ENCODE results near the gene FGF14.

Gene FGF14

DNA sequence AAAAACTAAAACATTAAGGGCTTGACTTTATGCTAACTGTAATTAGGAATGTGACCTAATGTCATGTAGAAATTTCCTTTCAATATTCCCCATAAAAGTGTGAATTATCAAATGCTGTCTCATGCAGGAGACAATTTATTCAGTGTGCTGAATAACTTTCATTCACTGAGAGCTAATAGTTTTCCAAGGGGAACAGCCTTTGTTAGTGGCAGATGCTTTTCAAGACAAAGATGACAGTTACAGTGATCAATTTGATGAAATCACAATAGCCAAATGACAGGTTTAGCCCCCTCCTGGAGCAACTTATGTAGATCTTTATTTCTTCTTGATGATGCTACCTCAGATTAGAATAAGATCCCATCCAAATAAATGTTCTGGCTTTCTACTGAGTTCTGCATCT lies 673.8 kb downstream of the FGF14 start:
- DNase-seq (ENCODE audit: low read depth): no peak

GRCh38 chr13:101727118-101727517 lies 674.7 kb downstream of the FGF14 start:
- no peak for DNase-seq (ENCODE audit: low read depth)

DNA sequence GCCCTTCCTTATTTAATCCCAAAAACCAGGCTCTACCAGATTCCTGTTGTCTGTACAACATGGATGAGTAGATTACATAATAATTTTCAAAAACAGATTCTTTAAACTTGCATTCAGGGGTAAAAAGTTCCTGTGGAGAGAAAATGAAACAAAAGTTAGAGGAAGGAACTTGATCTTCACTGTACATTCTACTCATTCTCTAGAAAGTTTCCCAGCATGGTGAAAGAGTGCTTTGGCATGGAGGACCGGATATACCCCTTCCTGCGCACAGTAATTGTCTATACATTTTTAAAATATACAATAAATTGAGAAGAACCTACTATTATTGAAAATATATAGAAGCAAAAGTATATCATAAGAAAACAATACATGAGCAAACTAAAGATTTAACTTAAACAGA lies 675.2 kb downstream of the FGF14 start:
- no peak for DNase-seq (ENCODE audit: low read depth)

DNA sequence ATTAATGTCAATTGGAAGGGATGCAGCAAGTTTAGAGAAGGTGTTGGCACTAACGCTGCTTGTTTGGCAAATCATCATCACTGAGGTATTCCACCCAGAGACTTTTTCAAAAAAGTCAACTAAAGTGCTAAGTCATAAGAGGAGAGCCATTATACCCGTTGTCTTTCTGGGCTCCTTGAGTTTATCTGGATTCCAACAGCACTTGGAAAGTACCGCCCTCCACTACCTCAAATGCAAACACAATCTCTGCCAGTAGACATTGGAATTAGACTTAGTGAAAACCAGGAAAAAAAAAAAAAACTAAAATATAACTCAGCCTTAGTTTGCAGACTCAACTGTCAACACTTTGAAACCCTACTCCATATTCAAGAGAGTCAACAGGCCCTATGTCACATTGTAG lies 683.4 kb downstream of the FGF14 start:
- no peak for DNase-seq (ENCODE audit: low read depth)

GRCh38 chr13:101717353-101717752 lies 684.5 kb downstream of the FGF14 start:
- no peak for DNase-seq (ENCODE audit: low read depth)

DNA sequence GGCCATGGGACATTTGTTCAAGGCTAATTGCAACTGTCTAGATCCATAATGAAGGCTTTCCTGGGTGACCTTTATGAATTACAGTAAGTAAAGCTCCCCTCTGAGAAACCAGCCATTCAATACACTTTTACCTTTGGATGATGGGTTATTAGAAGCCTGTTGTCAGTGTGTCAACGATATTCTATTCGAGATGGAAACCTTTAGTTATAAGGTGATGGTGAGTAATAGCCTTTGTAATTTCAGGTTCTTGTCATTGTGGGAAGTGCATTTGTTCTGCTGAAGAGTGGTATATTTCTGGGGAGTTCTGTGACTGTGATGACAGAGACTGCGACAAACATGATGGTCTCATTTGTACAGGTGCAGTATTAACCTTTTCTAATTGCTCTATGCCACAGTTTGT lies 687.7 kb downstream of the FGF14 start:
- no peak for DNase-seq (ENCODE audit: low read depth)

GRCh38 chr13:101712026-101712348 lies 689.9 kb downstream of the FGF14 start:
- DNase-seq (ENCODE audit: low read depth): no peak

GRCh38 chr13:101711307-101712025 lies 690.4 kb downstream of the FGF14 start:
- DNase-seq (ENCODE audit: low read depth): no peak

DNA sequence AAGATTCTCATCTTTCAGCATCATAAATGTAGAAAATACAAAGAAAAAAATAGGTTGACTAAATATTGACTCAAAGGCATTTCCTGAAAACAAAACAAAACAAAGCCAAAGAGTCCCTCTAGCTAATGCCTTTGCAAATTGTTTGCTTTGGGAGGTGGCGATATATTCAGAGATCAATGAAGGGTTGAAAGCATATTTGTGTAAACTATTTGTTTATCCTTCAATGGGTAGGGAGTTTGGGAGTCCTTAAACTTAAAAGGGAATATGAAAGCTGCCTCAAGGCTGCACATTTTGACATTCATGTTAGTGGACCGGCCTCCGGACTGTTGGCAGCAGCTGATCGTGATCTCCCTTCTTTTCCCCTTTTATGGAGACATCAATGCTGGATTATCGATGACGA lies 691.9 kb downstream of the FGF14 start:
- no peak for DNase-seq (ENCODE audit: low read depth)

- no peak for DNase-seq (ENCODE audit: low read depth)
Observed at GRCh38 chr13:101708115-101708514, 693.7 kb downstream of the FGF14 start.

DNA sequence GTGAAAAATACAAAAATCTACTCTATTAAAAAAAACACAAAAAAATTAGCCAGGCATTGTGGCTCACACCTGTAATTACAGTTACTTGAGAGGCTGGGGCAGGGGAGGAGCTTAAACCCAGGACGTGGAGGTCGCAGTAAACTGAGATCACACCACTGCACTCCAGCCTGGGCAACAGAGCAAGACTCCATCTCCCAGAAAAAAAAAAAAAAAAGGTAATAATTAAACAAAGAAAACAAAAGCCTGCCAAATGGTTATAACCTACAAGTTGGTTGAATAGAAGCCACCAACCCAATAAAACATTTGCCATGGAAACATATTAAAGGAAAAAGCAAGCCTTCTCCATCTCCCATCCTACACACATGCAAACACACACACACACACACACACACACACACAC lies 694.2 kb downstream of the FGF14 start:
- no peak for DNase-seq (ENCODE audit: low read depth)

DNA sequence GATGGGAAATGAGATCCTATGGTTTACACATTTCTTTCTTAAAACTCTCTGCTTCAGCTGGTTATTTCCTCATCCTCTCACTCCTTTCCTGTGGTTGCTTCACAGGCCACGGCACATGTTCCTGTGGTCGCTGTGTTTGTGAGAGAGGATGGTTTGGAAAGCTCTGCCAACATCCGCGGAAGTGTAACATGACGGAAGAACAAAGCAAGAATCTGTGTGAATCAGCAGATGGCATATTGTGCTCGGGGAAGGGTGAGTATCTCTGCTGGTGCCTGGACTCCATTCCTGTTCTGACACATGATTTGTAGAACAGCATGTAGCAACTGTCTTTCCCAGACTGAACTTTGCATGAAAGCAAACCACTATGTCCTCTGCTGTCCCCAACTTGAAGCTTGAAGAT lies 695.2 kb downstream of the FGF14 start:
- DNase-seq (ENCODE audit: low read depth): no peak

DNA sequence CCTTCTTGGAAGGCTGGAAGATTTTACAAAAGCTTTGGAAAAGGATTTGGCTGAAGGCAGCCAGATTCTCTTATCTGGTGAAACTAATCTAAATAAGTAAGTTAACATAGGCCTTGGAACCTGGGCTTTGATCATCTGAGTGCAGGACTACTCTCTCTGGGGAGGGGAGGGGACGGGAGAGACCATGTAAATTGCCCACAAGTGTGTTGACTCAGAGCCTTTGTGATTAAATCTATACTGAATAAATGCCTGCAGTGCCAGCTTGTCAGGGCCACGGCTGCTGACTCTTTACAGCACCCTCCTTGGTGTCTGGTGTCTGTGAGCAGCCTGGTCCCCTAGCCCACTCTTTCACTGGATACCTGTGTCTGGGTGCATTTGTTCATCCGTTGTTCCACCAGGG lies 698.0 kb downstream of the FGF14 start:
- no peak for DNase-seq (ENCODE audit: low read depth)

DNA sequence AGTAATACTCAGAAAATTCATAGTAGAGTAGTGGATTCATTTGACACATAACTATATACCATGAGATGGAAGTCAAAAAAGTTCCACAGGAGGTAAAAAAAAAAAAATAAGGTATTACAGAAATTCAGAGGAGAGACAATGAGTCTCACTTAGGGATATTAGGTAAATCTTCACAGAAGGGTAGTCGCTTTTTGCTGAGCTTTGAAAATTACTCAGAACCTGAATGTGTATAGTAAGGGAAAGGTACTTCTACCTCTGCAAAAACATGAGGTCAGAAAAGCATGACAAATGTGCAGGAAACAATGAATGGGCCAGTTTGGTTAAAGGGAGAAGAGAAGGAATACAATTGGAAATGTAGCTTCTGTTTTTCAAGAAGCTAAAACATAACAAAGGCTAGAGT lies 698.8 kb downstream of the FGF14 start:
- no peak for DNase-seq (ENCODE audit: low read depth)

GRCh38 chr13:101700598-101700997 lies 701.2 kb downstream of the FGF14 start:
- no peak for DNase-seq (ENCODE audit: low read depth)

- DNase-seq (ENCODE audit: low read depth): no peak
Observed at GRCh38 chr13:101698400-101698799, 703.4 kb downstream of the FGF14 start.

DNA sequence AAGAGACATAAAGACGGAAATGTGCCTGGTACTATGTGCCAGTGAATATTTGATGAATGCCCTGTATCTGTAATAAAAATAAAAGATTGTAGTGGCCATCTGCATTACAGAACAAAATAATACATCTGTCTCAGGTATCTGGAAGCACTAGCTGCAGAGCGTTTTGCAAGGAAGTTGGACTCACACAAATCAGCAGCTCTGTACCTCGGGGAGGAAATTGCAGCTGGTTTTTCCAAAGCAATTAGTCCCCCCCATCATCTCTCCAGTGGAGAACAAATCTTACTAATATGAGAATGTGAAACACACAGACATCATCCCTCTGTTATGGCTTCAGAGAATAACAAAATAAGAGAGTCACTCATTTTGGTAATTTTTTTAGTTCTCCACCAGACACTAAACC lies 704.1 kb downstream of the FGF14 start:
- no peak for DNase-seq (ENCODE audit: low read depth)

DNA sequence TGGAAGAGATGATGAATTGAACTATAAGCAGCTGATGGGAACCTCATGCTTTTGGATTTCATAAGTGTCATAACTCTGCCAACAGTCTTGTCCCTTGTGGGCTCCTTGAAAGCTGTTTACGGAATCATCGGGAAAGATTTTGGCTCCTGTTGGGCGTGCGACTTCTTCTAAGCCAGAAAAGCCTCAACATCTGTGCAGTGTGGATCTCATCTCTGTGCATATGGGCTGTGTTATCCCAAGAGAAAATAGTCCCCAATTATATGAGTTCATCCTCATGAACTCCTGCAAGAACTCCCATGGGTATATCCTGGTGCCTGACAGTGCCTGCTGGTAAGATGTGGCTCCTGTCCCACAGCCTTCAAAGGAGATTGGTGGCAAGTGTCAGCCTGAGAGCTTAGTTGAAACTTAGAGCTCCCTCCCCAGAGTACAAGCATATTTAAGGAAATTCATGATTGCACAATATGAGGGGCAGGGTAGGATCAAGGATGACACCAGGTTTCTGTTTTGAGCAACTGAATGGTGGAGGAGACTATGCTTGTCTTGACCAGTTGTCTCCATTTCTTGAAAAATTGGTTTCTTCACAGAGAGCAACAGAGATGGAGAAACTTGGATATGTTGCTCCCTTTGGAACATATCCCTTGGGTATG lies 705.9 kb downstream of the FGF14 start:
- DNase-seq (ENCODE audit: low read depth): no peak

GRCh38 chr13:101691341-101691860 lies 710.4 kb downstream of the FGF14 start:
- DNase-seq (ENCODE audit: low read depth): no peak

DNA sequence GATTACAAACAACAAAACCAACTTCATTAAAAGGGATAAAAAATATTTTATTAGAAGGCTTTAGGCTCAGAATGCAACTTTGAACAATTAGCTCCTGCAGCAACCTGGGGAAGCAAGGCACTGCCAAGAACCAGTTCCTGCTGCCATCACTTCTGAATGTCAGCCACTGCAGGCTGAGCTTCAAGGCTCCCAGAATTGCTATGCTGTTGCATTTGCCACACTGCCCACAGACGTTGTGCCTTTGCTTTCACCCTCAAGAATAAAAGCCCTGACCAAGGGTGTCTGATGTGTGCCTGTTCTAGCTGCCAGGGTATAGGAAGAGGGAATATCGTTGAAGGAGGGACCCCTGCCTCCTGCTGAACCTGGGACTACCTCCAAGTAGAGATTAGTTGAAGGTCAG lies 711.0 kb downstream of the FGF14 start:
- no peak for DNase-seq (ENCODE audit: low read depth)

DNA sequence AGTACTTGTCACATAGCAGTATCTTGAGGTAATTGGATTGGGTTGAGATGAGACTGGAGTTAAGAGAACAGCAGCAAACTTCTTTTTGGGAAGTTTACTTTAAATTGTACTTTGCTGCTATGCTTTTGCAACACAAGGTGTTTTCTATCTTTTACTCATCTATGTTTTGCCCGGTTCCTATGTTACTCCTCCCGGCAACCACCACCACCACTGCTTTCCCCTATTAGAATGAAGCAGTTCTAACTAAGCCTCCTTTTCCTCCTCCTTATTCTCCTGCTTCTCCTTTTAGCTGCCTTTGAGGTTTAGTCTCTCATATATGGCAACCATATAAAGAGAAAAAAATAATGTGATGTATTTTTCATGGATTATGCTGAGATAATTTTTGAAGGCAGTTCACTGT lies 715.8 kb downstream of the FGF14 start:
- no peak for DNase-seq (ENCODE audit: low read depth)

DNA sequence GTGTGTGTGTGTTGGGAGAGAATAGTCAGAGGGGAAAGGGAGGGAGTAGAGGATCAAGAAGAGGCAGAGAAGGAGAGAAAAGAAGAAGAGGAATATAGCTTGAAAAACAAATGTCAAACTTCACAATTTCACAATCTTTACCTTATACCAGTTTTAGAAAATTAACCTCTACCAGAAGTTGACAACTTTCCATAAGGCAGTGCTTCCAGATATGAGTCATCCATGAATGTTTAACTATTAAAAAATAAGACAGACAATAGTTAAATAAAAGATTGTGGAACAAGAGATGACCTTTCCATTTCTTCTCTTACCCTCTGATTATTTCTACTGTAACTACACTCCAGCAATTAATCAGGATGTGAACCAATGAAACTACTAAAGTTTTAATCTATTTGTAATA lies 720.0 kb downstream of the FGF14 start:
- DNase-seq (ENCODE audit: low read depth): no peak

DNA sequence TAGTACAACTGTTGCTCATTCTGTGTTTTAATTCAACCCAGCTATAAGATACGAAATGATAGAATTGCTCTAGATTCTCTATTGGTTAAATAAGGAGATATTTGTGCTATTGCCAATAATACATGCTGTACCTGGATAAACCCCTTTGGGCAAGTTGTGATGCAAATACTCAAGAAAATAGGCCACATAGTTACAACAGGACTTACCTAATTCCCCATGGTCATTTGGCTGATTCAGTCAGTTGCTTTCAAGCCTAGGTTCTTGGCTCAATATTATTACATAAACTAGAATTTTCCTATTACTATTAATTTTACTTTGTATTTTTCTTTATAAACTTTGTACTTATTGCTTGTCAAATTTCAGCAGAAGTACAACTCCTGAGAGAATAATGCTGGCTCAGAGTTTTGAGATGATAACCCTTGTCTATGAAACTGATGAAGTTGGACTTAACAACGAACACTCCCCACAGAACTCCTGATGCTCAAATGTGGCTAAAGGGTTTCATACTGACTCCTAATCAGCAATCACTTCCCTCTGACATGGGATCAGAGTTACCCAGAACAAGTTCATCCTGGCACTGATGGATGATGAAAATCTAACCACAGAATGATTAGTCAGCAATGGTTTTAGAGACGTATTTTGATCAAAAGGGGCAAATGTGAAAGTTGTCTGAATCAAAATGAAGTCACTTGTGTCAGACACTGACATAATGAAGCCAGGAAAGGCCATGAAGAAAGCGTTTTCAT lies 728.3 kb downstream of the FGF14 start:
- no peak for DNase-seq (ENCODE audit: low read depth)
